PC-9 (cell line): ENCODE measurements around the gene STK40. TPM values are rescaled to one million over a fixed set of nuclear protein-coding genes. Genes with fewer than 3 reads are reported as not detected.

Source experiments
- Bru-seq: library from RNA; stranded (reverse); fragments of 400-500 nt; gene quantifications from one replicate; lab custom pipeline; 2021; lab: Mats Ljungman, UMichigan
- BruChase-seq, 2 experiments: library from RNA; stranded (reverse); fragments of 400-500 nt; gene quantifications; one replicate each; lab custom pipeline; 2021; lab: Mats Ljungman, UMichigan
- BruUV-seq: library from RNA; stranded (reverse); fragments of 400-500 nt; replicated peaks from 2 replicates; lab custom pipeline; 2021; lab: Mats Ljungman, UMichigan
- CTCF ChIA-PET: fragments of 300-600 bp; sonication (Branson Sonifier 250); formaldehyde crosslinking; loops from one replicate; lab custom pipeline; 2022; ENCODE audit warnings: antibody characterized with exemption; lab: Charles Lee
- POLR2A ChIA-PET: fragments of 300-600 bp; sonication (Branson Sonifier 250); formaldehyde crosslinking; loops from one replicate; lab custom pipeline; 2022; ENCODE audit warnings: antibody characterized with exemption; ENCODE audit not compliant: unreplicated experiment; lab: Charles Lee
- DNase-seq, 2 experiments: peaks; one replicate each; pipeline versions ENCODE4 v3.0.0 to v3.0.0-alpha.2; 2015 to 2022; ENCODE audit warnings: mixed read lengths in 1 of 2
- H2AFZ ChIP-seq: fragments of 200-600 bp; sonication (generic); 2 replicates; pipeline ENCODE4 v1.8.1; 2017; ENCODE audit warnings: antibody characterized with exemption
- H3F3A ChIP-seq: fragments of 200-600 bp; sonication (generic); 2 replicates; pipeline ENCODE4 v1.8.1; 2017; ENCODE audit warnings: antibody characterized with exemption, mild to moderate bottlenecking, low read depth; ENCODE audit not compliant: insufficient read depth
- H3K27ac ChIP-seq: fragments of 200-600 bp; sonication (generic); 2 replicates; pipeline ENCODE4 v1.6.1; 2016; ENCODE audit warnings: mixed run types
- H3K27me3 ChIP-seq: fragments of 200-600 bp; sonication (generic); 2 replicates; pipeline ENCODE4 v1.6.1; 2016; ENCODE audit warnings: low read depth, mixed run types; ENCODE audit not compliant: insufficient read depth
- H3K36me3 ChIP-seq: fragments of 200-600 bp; sonication (generic); 2 replicates; pipeline ENCODE4 v1.6.1; 2016; ENCODE audit warnings: low read depth, mixed run types
- H3K4me1 ChIP-seq: fragments of 200-600 bp; sonication (generic); replicated peaks from 2 replicates; pipeline ENCODE4 v1.6.1; 2016; ENCODE audit warnings: mixed run types; ENCODE audit not compliant: insufficient read depth
- H3K4me2 ChIP-seq: fragments of 200-600 bp; sonication (generic); 2 replicates; pipeline ENCODE4 v1.6.1; 2017; ENCODE audit warnings: mixed run types
- H3K4me3 ChIP-seq: fragments of 200-600 bp; sonication (generic); 2 replicates; pipeline ENCODE4 v1.6.1; 2016; ENCODE audit warnings: mixed run types
- H3K79me2 ChIP-seq: fragments of 200-600 bp; sonication (generic); 2 replicates; pipeline ENCODE4 v1.6.1; 2017; ENCODE audit warnings: low read depth, mixed run types
- H3K9me2 ChIP-seq: fragments of 200-600 bp; sonication (generic); 2 replicates; pipeline ENCODE4 v1.8.1; 2017; ENCODE audit warnings: mild to moderate bottlenecking; ENCODE audit not compliant: insufficient read depth
- H3K9me3 ChIP-seq: fragments of 200-600 bp; sonication (generic); 2 replicates; pipeline ENCODE4 v1.8.1; 2016; ENCODE audit warnings: low read depth; ENCODE audit not compliant: insufficient read depth
- H4K20me1 ChIP-seq: fragments of 200-600 bp; sonication (generic); 2 replicates; pipeline ENCODE4 v1.8.1; 2017; ENCODE audit not compliant: insufficient read depth
- EZH2 ChIP-seq: fragments of 200-600 bp; sonication (generic); IDR thresholded peaks from 2 replicates; pipeline ENCODE4 v1.8.0; 2017; ENCODE audit warnings: antibody characterized with exemption, low read depth
- intact Hi-C: fragments of 100-400 bp; cut with micrococcal nuclease; formaldehyde crosslinking; loops from one replicate; pipeline ENCODE4 v1.10.0; 2022; ENCODE audit not compliant: unreplicated experiment
- long read RNA-seq: library from polyadenylated mRNA; stranded (forward); transcript quantifications from one replicate; pipeline ENCODE4 v2.0.0, GENCODE V29; 2022
- total RNA-seq: library from RNA; stranded (reverse); gene quantifications from 2 replicates; pipeline ENCODE4 v1.2.3, GENCODE V29; 2021
- TF ChIP-seq, protein P1 (sequence below): fragments of 200-600 bp; sonication (generic); conservative IDR thresholded peaks from 2 replicates; pipeline ENCODE4 v1.6.1; 2017; ENCODE audit warnings: mixed run types, antibody characterized with exemption, mild to moderate bottlenecking, moderate library complexity

Gene STK40, protein sequence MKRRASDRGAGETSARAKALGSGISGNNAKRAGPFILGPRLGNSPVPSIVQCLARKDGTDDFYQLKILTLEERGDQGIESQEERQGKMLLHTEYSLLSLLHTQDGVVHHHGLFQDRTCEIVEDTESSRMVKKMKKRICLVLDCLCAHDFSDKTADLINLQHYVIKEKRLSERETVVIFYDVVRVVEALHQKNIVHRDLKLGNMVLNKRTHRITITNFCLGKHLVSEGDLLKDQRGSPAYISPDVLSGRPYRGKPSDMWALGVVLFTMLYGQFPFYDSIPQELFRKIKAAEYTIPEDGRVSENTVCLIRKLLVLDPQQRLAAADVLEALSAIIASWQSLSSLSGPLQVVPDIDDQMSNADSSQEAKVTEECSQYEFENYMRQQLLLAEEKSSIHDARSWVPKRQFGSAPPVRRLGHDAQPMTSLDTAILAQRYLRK
- total RNA-seq, result 42.9 and 59.2 TPM in 2 replicates
- percentile 87 among the genes with signal in this experiment for Bru-seq, nascent RNA
- BruChase-seq, experiment 1, labeled RNA remaining after a 2-hour chase, result percentile 87 among the genes with signal in this experiment
- BruChase-seq, experiment 2, labeled RNA remaining after a 6-hour chase, result percentile 90 among the genes with signal in this experiment
- long read RNA-seq, transcript STK40-204 (11 exons, 3,621 nt), result major isoform, 31 of 87 reads
- long read RNA-seq, partial matches to known transcripts, result 12 of 87 reads
- long read RNA-seq, other reads (novel, unspliced or antisense), result 44 of 87 reads

DNA sequence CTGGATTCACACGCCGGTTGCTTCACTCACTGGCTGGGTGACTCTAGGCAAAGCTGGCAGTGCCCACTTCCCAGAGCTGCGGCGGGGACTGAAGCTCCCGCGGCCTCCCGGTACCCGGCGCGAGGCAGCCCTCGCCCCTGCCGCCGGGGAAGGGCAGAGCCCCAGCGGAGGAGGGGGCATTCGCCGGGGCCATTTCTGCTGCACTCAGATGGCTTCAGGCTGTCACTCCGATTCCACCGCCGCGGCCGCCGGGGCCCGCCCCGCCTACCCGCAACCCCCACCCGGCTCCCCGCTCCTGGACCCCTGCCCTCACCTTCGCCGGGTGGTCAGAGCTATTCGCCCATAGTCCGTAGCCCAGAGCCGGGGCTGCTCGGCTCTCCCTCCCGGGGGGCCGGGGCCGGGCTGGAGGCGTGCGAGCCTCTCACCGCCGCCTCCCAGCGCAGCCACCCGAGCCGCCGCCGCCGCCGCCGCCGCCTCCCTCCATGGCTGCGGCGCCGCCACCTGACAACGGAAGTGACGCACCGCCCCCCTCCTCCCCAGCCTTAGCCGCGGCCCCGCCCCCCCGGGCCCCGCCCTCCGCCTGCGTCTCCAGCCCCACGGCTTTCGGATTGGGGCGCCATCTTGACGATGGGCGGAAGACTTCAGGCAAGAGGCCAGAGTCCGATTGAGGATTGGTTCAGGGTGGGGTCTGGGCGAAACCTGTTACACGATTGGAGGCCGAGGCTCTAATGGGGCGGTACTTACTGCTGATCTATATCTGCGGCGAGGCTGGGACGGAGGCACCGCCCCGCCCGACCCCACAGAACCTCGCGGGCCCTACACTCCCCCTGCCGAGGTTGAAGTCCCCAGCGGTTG is at the start of gene STK40:
Gene STK40 (minus strand): TSS at position 515 of the 855 bp plus-strand sequence. CDS start 24,592 bp downstream, outside the sequence.
- H3K27me3 ChIP-seq, result no peaks in the 10 kb centered on the region
- peak within 1 kb of the TSS; percentile 98 for H3K4me2 ChIP-seq
- peaks cover 47% of the 10 kb centered on the region for H3F3A ChIP-seq
- TF ChIP-seq, protein P1, sequence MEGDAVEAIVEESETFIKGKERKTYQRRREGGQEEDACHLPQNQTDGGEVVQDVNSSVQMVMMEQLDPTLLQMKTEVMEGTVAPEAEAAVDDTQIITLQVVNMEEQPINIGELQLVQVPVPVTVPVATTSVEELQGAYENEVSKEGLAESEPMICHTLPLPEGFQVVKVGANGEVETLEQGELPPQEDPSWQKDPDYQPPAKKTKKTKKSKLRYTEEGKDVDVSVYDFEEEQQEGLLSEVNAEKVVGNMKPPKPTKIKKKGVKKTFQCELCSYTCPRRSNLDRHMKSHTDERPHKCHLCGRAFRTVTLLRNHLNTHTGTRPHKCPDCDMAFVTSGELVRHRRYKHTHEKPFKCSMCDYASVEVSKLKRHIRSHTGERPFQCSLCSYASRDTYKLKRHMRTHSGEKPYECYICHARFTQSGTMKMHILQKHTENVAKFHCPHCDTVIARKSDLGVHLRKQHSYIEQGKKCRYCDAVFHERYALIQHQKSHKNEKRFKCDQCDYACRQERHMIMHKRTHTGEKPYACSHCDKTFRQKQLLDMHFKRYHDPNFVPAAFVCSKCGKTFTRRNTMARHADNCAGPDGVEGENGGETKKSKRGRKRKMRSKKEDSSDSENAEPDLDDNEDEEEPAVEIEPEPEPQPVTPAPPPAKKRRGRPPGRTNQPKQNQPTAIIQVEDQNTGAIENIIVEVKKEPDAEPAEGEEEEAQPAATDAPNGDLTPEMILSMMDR, result no peak
- TF ChIP-seq EZH2, result no peak
- peak; percentile 97 to 98 for DNase-seq
- H3K9me3 ChIP-seq, result no peaks in the 10 kb centered on the region
- H4K20me1 ChIP-seq, result peaks cover 42% of the 10 kb centered on the region
- peaks cover 48% of the 10 kb centered on the region for H3K79me2 ChIP-seq
- peak within 1 kb of the TSS; percentile 52; the same call in 1 of the 2 replicates for H2AFZ ChIP-seq
- ChIA-PET POLR2A (interaction anchor here (0.5 to 1.4 kb wide), 7 partner anchors 11 to 1094 kb away, joined by 3 to 13 read pairs (median 7); partner anchors contain the start of genes OSCP1 and SH3D21), CTCF (interaction anchor here (0.6 to 2.1 kb wide), 4 partner anchors 12 to 43 kb away, joined by 3 to 16 read pairs (median 4); partner anchors contain the start of gene LSM10)
- TSS peak; percentile 12 for BruUV-seq
- 0 out of 2 replicates have a peak, but pooled peaks cover 7% of the 10 kb centered on the region for H3K36me3 ChIP-seq
- H3K27ac ChIP-seq, result peak within 1 kb of the TSS; percentile 99
- intact Hi-C loops, result loop anchor here (1.0 to 10.0 kb wide), 6 partner anchors 12 to 1092 kb away; partner anchors contain the start of genes LSM10 and SH3D21
- H3K4me3 ChIP-seq, result peak within 1 kb of the TSS; percentile 98
- H3K4me1 ChIP-seq, result peaks cover 33% of the 10 kb centered on the region
- no peaks in the 10 kb centered on the region for H3K9me2 ChIP-seq

DNA sequence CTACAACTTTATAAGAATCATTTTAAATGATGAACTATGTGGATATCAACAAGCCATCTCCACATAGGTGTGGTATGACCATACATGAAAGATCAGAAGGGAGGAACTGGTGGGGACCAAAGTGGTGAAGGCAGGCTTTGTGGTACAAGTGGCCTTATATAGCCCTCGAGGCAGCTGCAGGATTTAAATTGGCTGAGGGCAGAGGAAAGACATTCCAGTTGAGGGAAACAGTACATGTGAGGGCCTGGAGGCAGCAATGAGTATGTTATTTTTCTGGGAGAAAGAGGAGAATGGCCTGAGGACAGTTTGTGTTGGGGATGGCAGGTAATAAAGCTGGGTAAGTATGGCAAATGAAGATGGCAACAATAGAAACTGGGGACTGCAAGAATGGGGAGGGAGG is 47.4 kb upstream of the STK40 start:
- no peak overlapping the region for H3K4me3 ChIP-seq
- no peaks in the 10 kb centered on the region; the same call in 1 of the 2 replicates for H3K36me3 ChIP-seq
- no peak overlapping the region for H2AFZ ChIP-seq
- ChIA-PET POLR2A (no interaction called here), CTCF (no interaction called here)
- H3K4me1 ChIP-seq, result peaks cover 33% of the 10 kb centered on the region
- H3K9me2 ChIP-seq, result no peaks in the 10 kb centered on the region
- TF ChIP-seq EZH2, result no peak
- TF ChIP-seq, protein P1, result no peak
- H3K4me2 ChIP-seq, result no peak overlapping the region
- H4K20me1 ChIP-seq, result no peaks in the 10 kb centered on the region
- no peak for DNase-seq
- H3F3A ChIP-seq, result peaks cover 22% of the 10 kb centered on the region
- no peaks in the 10 kb centered on the region for H3K27me3 ChIP-seq
- H3K9me3 ChIP-seq, result no peaks in the 10 kb centered on the region
- no peaks in the 10 kb centered on the region for H3K79me2 ChIP-seq
- intact Hi-C loops, result no loop called here
- no peak overlapping the region for H3K27ac ChIP-seq
- BruUV-seq, result no TSS peak
